GM10266 (cell line): ENCODE results near the gene SMARCD1.
A peak's percentile ranks its signal among the peaks of the same experiment; 100 is the strongest.

Source experiments
- DNase-seq: peaks from one replicate; pipeline ENCODE4 v3.0.0; 2012; ENCODE audit errors: extremely low spot score
- TF ChIP-seq, protein P1 (sequence below): IDR thresholded peaks from 2 replicates; pipeline ENCODE4 v1.5.1; 2012; ENCODE audit warnings: mild to moderate bottlenecking, low read depth; ENCODE audit not compliant: control insufficient read depth, insufficient read depth; ENCODE audit errors: missing control alignments

The SMARCD1 gene

DNA sequence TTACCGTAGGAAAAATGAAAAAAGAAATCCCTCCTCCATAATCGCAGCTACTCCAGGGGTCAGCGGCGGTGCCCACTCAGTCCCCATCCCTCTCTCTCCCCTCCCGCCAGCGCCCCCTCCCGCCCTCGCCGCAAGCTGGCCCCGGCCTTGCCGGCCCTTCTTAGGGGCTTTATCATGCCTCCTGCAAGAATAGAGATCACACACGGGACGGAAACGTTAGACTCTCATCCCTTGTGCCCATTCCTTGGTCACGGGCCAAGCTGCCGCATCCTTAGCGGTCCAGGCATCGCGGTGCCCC, 26.2 kb downstream of the SMARCD1 start:
- TF ChIP-seq, protein P1, sequence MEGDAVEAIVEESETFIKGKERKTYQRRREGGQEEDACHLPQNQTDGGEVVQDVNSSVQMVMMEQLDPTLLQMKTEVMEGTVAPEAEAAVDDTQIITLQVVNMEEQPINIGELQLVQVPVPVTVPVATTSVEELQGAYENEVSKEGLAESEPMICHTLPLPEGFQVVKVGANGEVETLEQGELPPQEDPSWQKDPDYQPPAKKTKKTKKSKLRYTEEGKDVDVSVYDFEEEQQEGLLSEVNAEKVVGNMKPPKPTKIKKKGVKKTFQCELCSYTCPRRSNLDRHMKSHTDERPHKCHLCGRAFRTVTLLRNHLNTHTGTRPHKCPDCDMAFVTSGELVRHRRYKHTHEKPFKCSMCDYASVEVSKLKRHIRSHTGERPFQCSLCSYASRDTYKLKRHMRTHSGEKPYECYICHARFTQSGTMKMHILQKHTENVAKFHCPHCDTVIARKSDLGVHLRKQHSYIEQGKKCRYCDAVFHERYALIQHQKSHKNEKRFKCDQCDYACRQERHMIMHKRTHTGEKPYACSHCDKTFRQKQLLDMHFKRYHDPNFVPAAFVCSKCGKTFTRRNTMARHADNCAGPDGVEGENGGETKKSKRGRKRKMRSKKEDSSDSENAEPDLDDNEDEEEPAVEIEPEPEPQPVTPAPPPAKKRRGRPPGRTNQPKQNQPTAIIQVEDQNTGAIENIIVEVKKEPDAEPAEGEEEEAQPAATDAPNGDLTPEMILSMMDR, result no peak
- DNase-seq, result no peak

DNA sequence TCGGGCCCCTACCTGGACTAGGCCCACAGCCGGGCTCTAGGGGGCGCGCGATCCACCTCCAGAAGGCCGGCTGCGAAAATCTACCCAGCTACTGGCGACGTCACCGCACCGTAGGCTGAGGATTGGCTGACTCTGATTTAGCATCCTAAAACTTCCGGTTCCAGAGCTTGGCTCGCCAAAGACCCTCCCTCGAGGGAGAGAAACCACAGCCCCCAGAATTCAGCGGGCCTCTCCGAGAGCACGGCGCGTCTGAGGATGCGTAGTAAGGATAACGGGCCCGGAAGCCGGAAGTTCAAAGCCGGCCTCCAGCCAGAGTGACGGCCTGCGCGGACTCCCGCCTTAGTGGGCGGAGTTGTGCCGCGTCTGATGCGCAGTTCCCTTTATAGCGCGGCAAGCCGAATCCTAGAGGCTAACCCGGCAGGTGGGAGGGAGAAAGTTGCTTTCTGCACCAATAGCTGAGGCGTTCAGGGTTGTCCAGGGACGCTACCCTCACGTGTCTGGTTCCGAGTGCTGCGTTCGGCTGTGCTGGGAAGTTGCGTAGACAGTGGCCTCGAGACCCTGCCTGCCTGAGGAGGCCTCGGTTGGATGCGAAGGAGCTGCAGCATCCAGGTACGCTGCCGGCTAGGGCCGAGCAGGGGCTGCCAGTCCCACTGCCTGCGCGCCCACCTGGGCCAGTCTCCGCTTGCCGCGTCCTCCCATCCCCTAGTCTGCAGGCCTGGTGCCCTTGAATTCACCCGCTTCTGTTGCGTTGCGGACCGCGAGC, 26.7 kb downstream of the SMARCD1 start, which contains the start of gene COX14:
TSS of gene COX14 (plus strand) at position 544 of the 763 bp plus-strand sequence. CDS start 7,808 bp downstream, outside the sequence.
- DNase-seq, result peak; percentile 92
- TF ChIP-seq, protein P1, result peak; percentile 86

DNA sequence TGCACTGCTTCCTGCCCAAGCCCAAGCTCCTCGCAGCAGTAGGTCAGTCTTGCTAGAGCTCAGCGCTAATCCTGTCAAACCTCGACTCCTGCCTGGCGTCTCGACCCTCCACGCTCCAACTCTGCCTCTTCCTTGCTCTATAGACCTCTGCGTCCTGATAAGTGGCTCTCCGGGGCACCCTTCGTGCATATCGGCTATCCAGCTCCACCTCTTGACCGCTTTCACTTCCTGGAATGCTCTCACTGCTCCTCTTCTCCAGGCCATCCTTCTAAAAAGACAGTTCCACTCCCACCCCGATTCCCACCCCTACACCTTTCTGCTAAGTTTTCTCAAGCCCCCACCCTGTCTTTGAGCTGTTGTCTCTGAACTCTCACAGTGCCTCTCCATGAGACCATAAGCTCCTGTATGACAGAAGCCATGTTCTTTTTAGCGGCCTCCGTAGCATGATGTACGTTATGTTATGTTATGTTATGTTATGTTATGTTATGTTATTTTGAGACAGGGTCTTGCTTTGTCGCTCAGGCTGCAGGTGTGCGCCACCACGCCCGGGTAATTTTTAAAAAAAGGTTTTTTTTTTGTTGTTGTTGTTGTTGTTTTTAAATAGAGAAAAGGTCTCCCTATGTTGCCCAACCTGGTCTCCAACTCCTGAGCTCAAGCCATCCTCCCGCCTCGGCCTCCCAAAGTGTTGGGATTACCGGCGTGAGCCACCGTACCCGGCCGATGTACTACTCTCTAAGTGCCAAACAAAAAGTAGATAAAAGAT, 27.5 kb downstream of the SMARCD1 start:
- peak; percentile 25 for DNase-seq
- TF ChIP-seq, protein P1, result no peak

DNA sequence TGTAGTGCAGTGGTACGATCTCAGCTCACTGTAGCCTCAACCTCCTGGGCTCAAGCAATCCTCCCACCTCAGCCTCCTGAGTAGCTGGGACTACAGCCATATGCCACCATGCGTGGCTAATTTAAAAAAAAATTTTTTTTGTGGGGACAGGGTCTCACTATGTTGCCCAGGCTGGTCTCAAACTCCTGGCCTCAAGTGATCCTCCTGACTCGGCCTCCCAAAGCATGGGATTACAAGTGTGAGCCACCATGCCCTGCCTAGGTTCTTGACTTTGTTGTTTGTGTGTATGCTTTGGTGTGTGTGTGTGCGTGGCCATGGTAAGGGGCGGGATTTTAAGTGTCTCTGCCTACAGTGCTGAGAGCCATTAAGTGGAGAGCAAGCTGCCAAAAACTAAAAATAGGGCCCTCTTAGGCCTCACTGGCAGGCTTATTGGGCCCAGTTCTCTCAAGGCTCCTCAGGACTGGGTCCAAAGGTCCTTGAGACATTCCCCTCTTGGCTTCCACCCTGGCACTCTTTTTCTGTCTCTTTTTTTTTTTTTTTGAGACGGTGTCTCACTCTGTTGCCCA, 32.0 kb downstream of the SMARCD1 start:
- DNase-seq, result no peak
- TF ChIP-seq, protein P1, result no peak

DNA sequence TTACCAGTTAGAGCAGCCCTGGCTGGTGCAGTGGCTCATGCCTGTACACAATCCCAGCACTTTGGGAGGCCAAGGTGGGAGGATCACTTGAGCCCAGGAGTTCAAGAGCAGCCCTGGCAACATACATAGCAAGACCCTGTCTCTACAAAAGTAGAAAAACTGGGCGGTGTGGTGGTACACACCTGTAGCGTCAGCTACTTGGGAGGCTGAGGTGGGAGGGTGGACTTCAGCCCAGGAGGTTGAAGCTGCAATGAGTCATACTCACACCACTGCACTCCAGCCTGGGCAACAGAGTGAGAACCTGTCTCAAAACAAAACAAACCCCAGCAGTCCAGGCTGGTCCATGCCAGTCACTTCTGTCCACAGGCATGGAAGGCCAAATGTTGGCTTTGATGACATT, 34.2 kb downstream of the SMARCD1 start:
- DNase-seq, result no peak
- TF ChIP-seq, protein P1, result no peak

DNA sequence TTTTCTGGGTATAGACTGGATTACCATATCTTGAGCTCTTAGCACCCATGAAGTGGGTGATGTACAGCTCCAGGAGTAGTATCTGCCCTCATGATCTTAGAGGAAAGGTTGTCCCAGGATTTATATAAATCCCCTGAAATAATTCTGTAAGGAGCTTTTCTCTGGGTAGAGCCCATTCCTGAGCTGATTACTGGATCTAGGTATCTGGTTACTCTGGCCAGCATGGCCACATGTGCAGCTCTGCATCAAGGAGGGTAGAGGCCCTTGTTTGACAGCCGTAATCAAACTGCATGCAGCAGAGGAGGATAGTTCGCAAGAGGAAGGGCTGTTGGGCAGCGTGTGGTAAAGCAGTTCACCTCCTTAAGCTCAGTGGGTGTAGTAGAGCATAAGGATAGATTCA, 35.4 kb downstream of the SMARCD1 start:
- no peak for DNase-seq
- TF ChIP-seq, protein P1, result no peak
